ENCODE results near the gene PLCB3.
"Not testable (repeated sequence)": the region's sequence is repeated elsewhere in the genome, so short reads cannot be mapped to it uniquely, and the experiment has no call there.

Gene PLCB3

GRCh38 chr11:64238076-64238475 is 13.3 kb upstream of the PLCB3 start:
- Mint-ChIP-seq H3K4me1 (ENCODE audit: low read depth) (peaks cover 28% of the 10 kb centered on the region), H3K27ac (no peak overlapping the region), H3K27me3 (ENCODE audit: low read depth) (no peaks in the 10 kb centered on the region), H3K4me3 (no peak overlapping the region), H3K36me3 (ENCODE audit: low read depth) (peaks cover 11% of the 10 kb centered on the region), H3K9me3 (no peaks in the 10 kb centered on the region)

- no peaks in the 10 kb centered on the region for H3K27me3 Mint-ChIP-seq (ENCODE audit: low read depth)
- H3K27ac Mint-ChIP-seq: peak overlapping the region; percentile 52
- H3K4me1 Mint-ChIP-seq (ENCODE audit: low read depth): peaks cover 27% of the 10 kb centered on the region
- no peaks in the 10 kb centered on the region for H3K9me3 Mint-ChIP-seq
- H3K36me3 Mint-ChIP-seq (ENCODE audit: low read depth): peaks cover 11% of the 10 kb centered on the region
- H3K4me3 Mint-ChIP-seq: no peak overlapping the region
These were observed 12.3 kb upstream of the PLCB3 start for GRCh38 chr11:64238999-64239398.

GRCh38 chr11:64239662-64240434 is 11.5 kb upstream of the PLCB3 start:
- Mint-ChIP-seq H3K9me3 (no peaks in the 10 kb centered on the region), H3K4me3 (peak overlapping the region; percentile 95), H3K36me3 (ENCODE audit: low read depth) (peaks cover 11% of the 10 kb centered on the region), H3K4me1 (ENCODE audit: low read depth) (peaks cover 27% of the 10 kb centered on the region), H3K27ac (peak overlapping the region; percentile 97), H3K27me3 (ENCODE audit: low read depth) (no peaks in the 10 kb centered on the region)

- Mint-ChIP-seq H3K9me3 (no peaks in the 10 kb centered on the region), H3K27ac (peak within 1 kb of the TSS; percentile 97), H3K36me3 (ENCODE audit: low read depth) (peaks cover 11% of the 10 kb centered on the region), H3K4me1 (ENCODE audit: low read depth) (peaks cover 24% of the 10 kb centered on the region), H3K27me3 (ENCODE audit: low read depth) (no peaks in the 10 kb centered on the region), H3K4me3 (peak within 1 kb of the TSS; percentile 95)
These were observed 10.7 kb upstream of the PLCB3 start, which contains the start of gene FKBP2 for GRCh38 chr11:64240435-64241240. Gene FKBP2, plus strand, starts transcription at chr11:64241095. Its CDS starts 1,293 bp downstream, at chr11:64242388.

GRCh38 chr11:64241241-64241490 is 10.2 kb upstream of the PLCB3 start:
- Mint-ChIP-seq H3K27ac (peak overlapping the region; percentile 97), H3K36me3 (ENCODE audit: low read depth) (peaks cover 11% of the 10 kb centered on the region), H3K4me1 (ENCODE audit: low read depth) (peaks cover 24% of the 10 kb centered on the region), H3K27me3 (ENCODE audit: low read depth) (no peaks in the 10 kb centered on the region), H3K4me3 (peak overlapping the region; percentile 95), H3K9me3 (no peaks in the 10 kb centered on the region)

GRCh38 chr11:64241491-64242374 is 9.6 kb upstream of the PLCB3 start:
- Mint-ChIP-seq H3K4me3 (peak overlapping the region; percentile 95), H3K4me1 (ENCODE audit: low read depth) (peaks cover 24% of the 10 kb centered on the region), H3K27me3 (ENCODE audit: low read depth) (no peaks in the 10 kb centered on the region), H3K27ac (peak overlapping the region; percentile 97), H3K9me3 (no peaks in the 10 kb centered on the region), H3K36me3 (ENCODE audit: low read depth) (peaks cover 11% of the 10 kb centered on the region)

- H3K36me3 Mint-ChIP-seq (ENCODE audit: low read depth): peaks cover 6% of the 10 kb centered on the region
- H3K9me3 Mint-ChIP-seq: no peaks in the 10 kb centered on the region
- peak overlapping the region; percentile 67 for H3K27ac Mint-ChIP-seq
- H3K27me3 Mint-ChIP-seq (ENCODE audit: low read depth): no peaks in the 10 kb centered on the region
- H3K4me1 Mint-ChIP-seq (ENCODE audit: low read depth): peaks cover 29% of the 10 kb centered on the region
- H3K4me3 Mint-ChIP-seq: peak overlapping the region; percentile 95
These were observed 8.0 kb upstream of the PLCB3 start for GRCh38 chr11:64243236-64243854.

- Mint-ChIP-seq H3K4me3 (peak overlapping the region; percentile 95), H3K36me3 (ENCODE audit: low read depth) (peaks cover 2% of the 10 kb centered on the region), H3K27me3 (ENCODE audit: low read depth) (no peaks in the 10 kb centered on the region), H3K4me1 (ENCODE audit: low read depth) (peaks cover 28% of the 10 kb centered on the region), H3K27ac (no peak overlapping the region), H3K9me3 (no peaks in the 10 kb centered on the region)
These were observed 7.2 kb upstream of the PLCB3 start for GRCh38 chr11:64244107-64244506.

GRCh38 chr11:64244966-64245365 is 6.4 kb upstream of the PLCB3 start:
- peaks cover 32% of the 10 kb centered on the region for H3K4me1 Mint-ChIP-seq (ENCODE audit: low read depth)
- H3K27me3 Mint-ChIP-seq (ENCODE audit: low read depth): no peaks in the 10 kb centered on the region
- H3K4me3 Mint-ChIP-seq: peak overlapping the region; percentile 87
- H3K36me3 Mint-ChIP-seq (ENCODE audit: low read depth): peaks cover 2% of the 10 kb centered on the region
- no peak overlapping the region for H3K27ac Mint-ChIP-seq
- no peaks in the 10 kb centered on the region for H3K9me3 Mint-ChIP-seq

GRCh38 chr11:64245401-64245796 is 5.9 kb upstream of the PLCB3 start:
- Mint-ChIP-seq H3K36me3 (ENCODE audit: low read depth) (no peaks in the 10 kb centered on the region), H3K27me3 (ENCODE audit: low read depth) (no peaks in the 10 kb centered on the region), H3K9me3 (no peaks in the 10 kb centered on the region), H3K4me3 (peak overlapping the region; percentile 87), H3K27ac (peak overlapping the region; percentile 79), H3K4me1 (ENCODE audit: low read depth) (peaks cover 31% of the 10 kb centered on the region)

- H3K27me3 Mint-ChIP-seq (ENCODE audit: low read depth): no peaks in the 10 kb centered on the region
- H3K9me3 Mint-ChIP-seq: no peaks in the 10 kb centered on the region
- no peaks in the 10 kb centered on the region for H3K36me3 Mint-ChIP-seq (ENCODE audit: low read depth)
- peak overlapping the region; percentile 87 for H3K4me3 Mint-ChIP-seq
- H3K4me1 Mint-ChIP-seq (ENCODE audit: low read depth): peaks cover 28% of the 10 kb centered on the region
- peak overlapping the region; percentile 79 for H3K27ac Mint-ChIP-seq
These were observed 5.3 kb upstream of the PLCB3 start for GRCh38 chr11:64245797-64246620.

- not testable (repeated sequence) for H3K27ac Mint-ChIP-seq; H3K36me3 Mint-ChIP-seq (ENCODE audit: low read depth); H3K27me3 Mint-ChIP-seq (ENCODE audit: low read depth); H3K9me3 Mint-ChIP-seq
- peaks cover 28% of the 10 kb centered on the region for H3K4me1 Mint-ChIP-seq (ENCODE audit: low read depth)
- peak overlapping the region; percentile 88 for H3K4me3 Mint-ChIP-seq
These were observed 4.8 kb upstream of the PLCB3 start for GRCh38 chr11:64246621-64246870.

GRCh38 chr11:64246871-64247728 is 4.2 kb upstream of the PLCB3 start, which contains the start of gene PPP1R14B:
Gene PPP1R14B, minus strand, starts transcription at chr11:64246943. Its CDS starts 270 bp downstream, at chr11:64246673.
- H3K4me1 Mint-ChIP-seq (ENCODE audit: low read depth): peaks cover 32% of the 10 kb centered on the region
- H3K27ac Mint-ChIP-seq: peak within 1 kb of the TSS; percentile 79
- no peaks in the 10 kb centered on the region for H3K9me3 Mint-ChIP-seq
- H3K36me3 Mint-ChIP-seq (ENCODE audit: low read depth): no peaks in the 10 kb centered on the region
- peak within 1 kb of the TSS; percentile 88 for H3K4me3 Mint-ChIP-seq
- H3K27me3 Mint-ChIP-seq (ENCODE audit: low read depth): no peaks in the 10 kb centered on the region
